ENCODE data around the gene RNASET2. TPM values are rescaled to one million over a fixed set of nuclear protein-coding genes. Genes with fewer than 3 reads are reported as not detected.

RNASET2 gene
- total RNA-seq, 4 donors from 2014 or later, result 121 to 191 (median 176) TPM

- H3K27me3 ChIP-seq, result no peaks in the 10 kb centered on the region
- DNase-seq, result no peak
Observed at GRCh38 chr6:166904101-166904746, 52.1 kb downstream of the RNASET2 start.

GRCh38 chr6:166903500-166903899 lies 52.9 kb downstream of the RNASET2 start:
- in situ Hi-C loops (cut with MboI; ENCODE audit: low pct_ligation_motif_present in 1 of 4, low pct_unique_long_range_greater_than_20kb in 1 of 4, low sequenced_read_pairs in 3 of 4) (no loop called here), intact Hi-C loops (cut with DNase I; ENCODE audit: low total_unique reads) (no loop called here)
- no peaks in the 10 kb centered on the region for H3K9me3 ChIP-seq
- no peak overlapping the region for H3K27ac ChIP-seq
- H3K27me3 ChIP-seq, result no peaks in the 10 kb centered on the region
- no peak overlapping the region for H3K4me3 ChIP-seq
- 90% methylated on average over 13 of the region's 13 CpGs; no CpG with 5 or more reads in 1 of the 2 donors for WGBS, 2 donors (ENCODE audit: low coverage in 1 of 2)
- no peak for DNase-seq
- no peaks in the 10 kb centered on the region for H3K4me1 ChIP-seq
- no peaks in the 10 kb centered on the region for H3K36me3 ChIP-seq
- TF ChIP-seq POLR2AphosphoS5 (IDR thresholded peaks at IDR 0.05) (no peak), EP300 (IDR thresholded peaks at IDR 0.05; ENCODE audit: low read depth) (no peak), CTCF (IDR thresholded peaks at IDR 0.05) (no peak), POLR2A (IDR thresholded peaks at IDR 0.05) (no peak)

More at GRCh38 chr6:166904101-166904746, 52.1 kb downstream of the RNASET2 start:
- Histone ChIP-seq H3K9me3 (no peaks in the 10 kb centered on the region), H3K27ac (no peak overlapping the region), H3K4me1 (no peaks in the 10 kb centered on the region), H3K36me3 (no peaks in the 10 kb centered on the region), H3K4me3 (no peak overlapping the region)
- 60 to 61% methylated on average over 4 to 17 of the region's 23 CpGs for WGBS, 2 donors (ENCODE audit: low coverage in 1 of 2)
- in situ Hi-C loops (cut with MboI; ENCODE audit: low pct_ligation_motif_present in 1 of 4, low pct_unique_long_range_greater_than_20kb in 1 of 4, low sequenced_read_pairs in 3 of 4) (no loop called here), intact Hi-C loops (cut with DNase I; ENCODE audit: low total_unique reads) (no loop called here)
- no peak for TF ChIP-seq EP300 (IDR thresholded peaks at IDR 0.05; ENCODE audit: low read depth)
- TF ChIP-seq POLR2A (IDR thresholded peaks at IDR 0.05), result no peak
- TF ChIP-seq POLR2AphosphoS5 (IDR thresholded peaks at IDR 0.05), result no peak
- TF ChIP-seq CTCF (IDR thresholded peaks at IDR 0.05), result no peak

- no peaks in the 10 kb centered on the region for H3K9me3 ChIP-seq
- H3K4me1 ChIP-seq, result no peaks in the 10 kb centered on the region
- H3K27ac ChIP-seq, result no peak overlapping the region
- H3K27me3 ChIP-seq, result no peaks in the 10 kb centered on the region
- H3K36me3 ChIP-seq, result no peaks in the 10 kb centered on the region
- in situ Hi-C loops (cut with MboI; ENCODE audit: low pct_ligation_motif_present in 1 of 4, low pct_unique_long_range_greater_than_20kb in 1 of 4, low sequenced_read_pairs in 3 of 4), result no loop called here
- no peak for DNase-seq
- no peak for TF ChIP-seq CTCF (IDR thresholded peaks at IDR 0.05)
- TF ChIP-seq POLR2A (IDR thresholded peaks at IDR 0.05), result no peak
- intact Hi-C loops (cut with DNase I; ENCODE audit: low total_unique reads), result no loop called here
- WGBS, 2 donors (ENCODE audit: low coverage in 1 of 2), result 77 to 93% methylated on average over 6 to 8 of the region's 8 CpGs
- no peak overlapping the region for H3K4me3 ChIP-seq
Observed at GRCh38 chr6:166903027-166903426, 53.3 kb downstream of the RNASET2 start.

- Histone ChIP-seq H3K4me3 (no peak overlapping the region), H3K27me3 (no peaks in the 10 kb centered on the region), H3K9me3 (no peaks in the 10 kb centered on the region), H3K36me3 (no peaks in the 10 kb centered on the region), H3K27ac (no peak overlapping the region), H3K4me1 (no peaks in the 10 kb centered on the region)
- no peak for TF ChIP-seq CTCF (IDR thresholded peaks at IDR 0.05)
- no peak for TF ChIP-seq POLR2A (IDR thresholded peaks at IDR 0.05)
- TF ChIP-seq EP300 (IDR thresholded peaks at IDR 0.05; ENCODE audit: low read depth), result no peak
- no peak for TF ChIP-seq POLR2AphosphoS5 (IDR thresholded peaks at IDR 0.05)
- DNase-seq, result no peak
- in situ Hi-C loops (cut with MboI; ENCODE audit: low pct_ligation_motif_present in 1 of 4, low pct_unique_long_range_greater_than_20kb in 1 of 4, low sequenced_read_pairs in 3 of 4), result no loop called here
- intact Hi-C loops (cut with DNase I; ENCODE audit: low total_unique reads), result no loop called here
- WGBS, 2 donors (ENCODE audit: low coverage in 1 of 2), result 85 to 91% methylated on average over 15 to 33 of the region's 33 CpGs
Observed at GRCh38 chr6:166902211-166902755, 54.1 kb downstream of the RNASET2 start.
